Retina (tissue), 1 donor: ENCODE results near the gene WDR93.

Source experiments
- DNase-seq: peaks from one replicate; pipeline ENCODE4 v3.0.0-alpha.2; 2016

Gene WDR93

GRCh38 chr15:89693091-89693490 lies 2.5 kb downstream of the WDR93 start:
- no peak for DNase-seq

DNA sequence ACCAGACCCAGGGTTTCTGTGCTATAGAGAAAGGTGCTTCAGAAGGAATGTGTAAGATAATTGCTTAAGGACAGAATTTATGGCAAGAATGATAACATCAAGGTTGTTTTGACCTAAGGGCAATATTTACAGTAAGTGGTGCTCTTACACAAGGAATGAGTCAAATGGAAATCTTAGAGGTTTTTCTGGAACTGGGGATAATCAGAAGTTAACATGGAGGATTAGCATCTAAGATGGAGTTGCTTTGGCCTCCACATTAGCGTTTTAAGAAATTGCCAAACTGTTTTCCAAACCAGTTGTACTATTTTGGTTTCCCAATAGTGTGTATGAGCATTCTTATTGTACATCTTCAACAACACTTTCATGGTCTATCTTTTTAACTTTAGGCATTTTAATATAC lies 3.1 kb downstream of the WDR93 start:
- no peak for DNase-seq

DNA sequence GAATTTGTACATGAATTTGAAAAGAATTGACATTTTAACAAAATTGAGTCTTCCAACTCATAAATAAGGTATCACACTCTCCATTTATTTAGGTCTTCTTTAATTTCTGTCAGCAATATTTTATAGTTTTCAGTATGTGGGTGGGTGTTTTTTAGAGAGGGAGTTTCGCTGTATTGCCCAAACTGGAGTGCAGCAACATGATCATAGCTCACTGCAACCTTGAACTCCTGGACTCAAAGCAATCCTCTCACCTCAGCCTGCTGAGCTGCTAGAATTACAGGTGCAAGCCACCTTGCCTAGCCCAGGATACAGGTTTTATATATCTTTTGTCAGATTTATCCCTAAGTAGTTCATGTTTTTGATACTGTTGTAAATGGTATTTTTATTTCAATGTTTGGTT lies 4.6 kb downstream of the WDR93 start:
- DNase-seq = no peak

DNA sequence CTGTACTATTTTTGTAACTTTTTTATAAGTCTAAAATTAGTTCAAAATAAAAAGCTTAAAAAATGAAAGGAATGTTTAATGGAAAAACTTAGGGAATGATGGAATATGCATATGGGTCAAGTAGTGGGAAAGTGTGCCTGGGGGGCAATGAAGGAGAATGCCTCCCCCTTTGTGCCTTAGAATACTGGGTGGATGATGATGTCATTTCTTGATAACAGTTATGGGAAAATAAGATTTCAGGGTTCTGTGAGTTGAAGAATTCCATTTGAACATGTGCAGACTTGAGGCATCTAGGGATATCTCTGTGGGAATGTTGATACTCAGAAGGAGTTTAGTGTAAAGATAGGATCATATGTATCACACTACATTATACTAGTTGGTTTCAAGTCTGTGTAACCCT lies 13.8 kb downstream of the WDR93 start:
- DNase-seq = no peak

- DNase-seq = no peak
Measured at GRCh38 chr15:89707577-89707976, 17.0 kb downstream of the WDR93 start.

DNA sequence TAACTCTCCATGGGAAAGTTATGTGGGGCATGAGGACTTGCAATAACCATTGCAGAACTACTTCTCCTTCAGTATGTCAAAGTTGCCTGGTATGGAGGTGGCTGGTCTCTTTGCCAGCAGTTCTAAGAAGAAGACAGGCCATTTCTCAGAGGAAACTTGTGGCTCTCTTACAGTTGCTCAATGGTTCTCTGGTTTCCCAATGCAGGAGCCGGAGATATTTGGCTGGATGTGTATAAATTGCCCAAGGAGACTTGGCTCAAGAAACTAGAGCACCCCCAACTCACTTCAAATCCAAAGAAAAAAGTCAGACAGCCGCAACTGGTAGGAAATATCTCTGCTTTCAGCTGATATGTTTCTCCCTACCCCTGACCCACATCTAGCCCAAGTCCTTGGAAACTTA lies 24.2 kb downstream of the WDR93 start:
- no peak for DNase-seq

DNA sequence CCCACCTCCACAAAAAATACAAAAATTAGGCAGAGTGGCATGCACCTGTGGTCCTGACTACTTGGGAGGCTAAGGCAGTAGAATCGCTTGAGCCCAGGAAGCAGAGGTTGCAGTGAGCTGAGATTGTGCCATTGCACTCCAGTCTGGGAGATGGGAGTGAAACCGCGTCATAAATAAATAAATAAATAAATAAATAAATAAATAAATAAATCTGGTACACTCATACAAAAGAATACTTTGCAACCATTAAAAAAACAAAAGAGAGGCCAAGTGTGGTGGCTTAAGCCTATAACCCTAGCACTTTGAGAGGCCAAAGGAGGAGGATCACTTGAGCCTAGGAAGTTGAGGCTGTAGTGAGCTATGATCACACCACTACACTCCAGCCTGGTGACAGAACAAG lies 32.4 kb downstream of the WDR93 start:
- no peak for DNase-seq

DNA sequence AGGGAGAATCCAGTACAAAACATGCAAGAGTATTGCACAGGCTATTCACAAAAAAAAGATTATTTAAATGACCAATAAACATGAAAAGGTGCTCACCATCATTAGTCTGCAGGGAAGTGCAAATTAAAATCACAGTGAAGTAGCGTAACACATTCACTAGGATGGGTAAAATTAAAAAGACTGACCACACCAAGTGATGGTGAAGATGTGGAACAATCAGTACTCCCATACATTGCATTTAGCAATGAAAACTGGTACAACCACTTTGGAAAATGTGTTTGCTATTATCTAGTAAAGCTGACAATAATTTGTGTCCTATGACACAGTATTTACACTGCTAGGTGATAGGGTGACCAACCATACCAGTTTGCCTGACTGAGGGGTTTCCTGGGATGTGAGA lies 34.0 kb downstream of the WDR93 start:
- DNase-seq = no peak

DNA sequence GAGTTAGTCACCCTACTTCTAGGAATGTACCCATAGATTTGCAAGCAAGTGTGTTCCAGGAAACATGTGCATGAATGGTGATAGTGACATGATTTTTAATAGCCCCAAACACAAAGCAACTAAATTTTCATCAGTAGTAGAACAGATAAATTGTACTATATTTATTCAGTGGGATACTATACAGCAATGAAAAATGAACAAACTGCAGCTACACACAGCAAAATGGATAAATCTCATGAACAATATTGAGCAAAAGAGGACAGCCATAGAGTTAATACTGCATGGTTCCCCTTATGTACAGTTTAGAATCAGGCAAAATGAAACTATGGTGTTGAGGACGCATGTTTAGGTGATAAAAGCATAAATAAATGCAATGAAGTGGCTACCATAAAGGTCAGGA lies 34.5 kb downstream of the WDR93 start:
- DNase-seq = no peak

DNA sequence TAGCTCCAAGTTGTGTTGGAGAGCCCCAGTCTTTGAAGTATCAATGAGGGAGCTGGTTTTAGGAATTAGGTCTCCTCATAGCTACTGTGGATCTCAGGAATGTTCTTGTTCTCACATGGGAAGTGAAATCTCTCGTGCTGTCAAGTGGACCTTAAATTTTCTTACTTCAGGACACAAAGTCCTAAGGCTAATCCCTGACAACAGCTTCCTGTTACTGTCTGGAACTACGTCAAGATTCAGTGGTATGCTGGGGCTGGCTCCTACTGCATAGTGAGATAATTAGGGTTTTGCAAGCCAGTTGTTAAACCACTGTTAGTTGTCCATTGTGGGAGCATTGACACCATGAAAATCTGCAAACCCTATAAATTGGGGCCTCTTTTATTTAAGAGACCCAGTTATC lies 37.6 kb downstream of the WDR93 start:
- DNase-seq = no peak

GRCh38 chr15:89731275-89731674 lies 40.7 kb downstream of the WDR93 start:
- no peak for DNase-seq

- no peak for DNase-seq
Measured at GRCh38 chr15:89732451-89733172, 42.0 kb downstream of the WDR93 start.

GRCh38 chr15:89735773-89736172 lies 45.2 kb downstream of the WDR93 start:
- no peak for DNase-seq

DNA sequence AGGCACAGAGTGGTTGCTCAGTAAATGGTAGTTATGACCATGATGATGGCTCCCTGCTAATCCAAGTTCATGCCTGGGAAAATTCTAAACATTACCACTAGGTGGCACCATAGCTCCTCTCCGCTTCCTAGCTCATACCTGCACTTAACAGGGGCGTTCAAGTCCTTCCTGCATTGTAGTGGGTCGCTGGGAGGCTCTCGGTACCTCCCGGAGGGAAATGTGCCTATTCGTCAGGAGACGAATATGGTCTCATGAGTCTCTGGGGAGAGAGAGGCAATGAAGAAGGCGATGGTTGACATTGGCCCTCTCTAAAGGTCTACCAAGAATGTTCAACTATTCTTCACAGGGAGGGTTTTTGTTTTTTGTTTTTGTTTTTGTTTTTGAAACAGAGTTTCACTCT lies 49.5 kb downstream of the WDR93 start:
- peak; percentile 79 for DNase-seq

DNA sequence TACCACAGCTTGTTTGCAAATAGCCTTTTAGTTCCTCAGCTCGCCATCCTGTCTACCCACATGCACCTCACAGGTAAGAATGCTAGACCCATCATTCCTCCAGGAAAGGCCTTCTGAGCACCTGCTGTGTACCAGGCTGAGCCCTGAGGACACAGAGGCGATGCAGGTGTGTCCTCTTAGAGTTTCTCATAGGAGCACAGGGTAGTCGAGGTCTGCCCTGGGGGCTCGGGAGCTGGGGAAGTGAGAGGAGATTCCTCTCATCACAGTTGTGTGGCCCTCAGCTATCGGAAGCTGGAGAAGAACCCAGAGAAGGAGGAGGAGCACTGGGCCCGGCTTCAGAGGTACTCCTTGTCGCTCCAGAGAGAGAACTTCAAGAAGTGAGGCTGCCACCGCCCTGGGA lies 52.4 kb downstream of the WDR93 start:
- no peak for DNase-seq

DNA sequence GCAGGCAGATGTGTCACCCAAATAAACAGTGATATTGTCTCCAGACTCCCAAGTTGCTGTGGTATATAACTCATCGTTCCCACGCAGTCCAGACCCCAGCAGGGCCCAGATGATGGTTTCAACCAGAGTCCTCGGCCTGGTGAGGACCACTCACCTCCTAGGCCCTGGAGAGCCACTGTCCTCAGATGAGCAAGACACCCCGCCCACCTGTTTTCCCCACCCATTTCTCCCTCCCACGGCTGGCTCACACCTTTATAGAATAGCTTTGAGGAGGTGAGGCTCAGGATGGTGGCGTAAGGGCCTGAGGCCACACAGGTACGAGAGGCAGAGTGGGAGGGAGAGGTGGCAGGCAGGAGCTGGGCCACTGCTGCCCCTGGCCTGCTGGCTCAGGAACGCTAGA lies 53.0 kb downstream of the WDR93 start:
- no peak for DNase-seq

GRCh38 chr15:89745131-89745530 lies 54.5 kb downstream of the WDR93 start:
- DNase-seq = no peak

GRCh38 chr15:89745768-89746167 lies 55.2 kb downstream of the WDR93 start:
- DNase-seq = no peak

DNA sequence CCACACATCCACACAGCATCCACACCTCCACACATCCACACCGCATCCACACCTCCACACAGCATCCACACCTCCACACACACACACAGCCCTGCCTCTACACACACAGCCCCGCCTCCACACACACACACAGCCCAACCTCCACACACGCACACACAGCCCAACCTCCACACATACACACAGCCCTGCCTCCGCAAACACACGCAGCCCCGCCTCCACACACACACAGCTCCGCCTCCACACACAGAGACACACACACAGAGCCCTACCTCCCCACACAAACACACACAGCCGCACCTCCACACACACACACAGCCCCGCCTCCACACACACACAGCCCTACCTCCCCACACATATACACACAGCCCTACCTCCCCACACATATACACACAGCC lies 55.8 kb downstream of the WDR93 start:
- no peak for DNase-seq

DNA sequence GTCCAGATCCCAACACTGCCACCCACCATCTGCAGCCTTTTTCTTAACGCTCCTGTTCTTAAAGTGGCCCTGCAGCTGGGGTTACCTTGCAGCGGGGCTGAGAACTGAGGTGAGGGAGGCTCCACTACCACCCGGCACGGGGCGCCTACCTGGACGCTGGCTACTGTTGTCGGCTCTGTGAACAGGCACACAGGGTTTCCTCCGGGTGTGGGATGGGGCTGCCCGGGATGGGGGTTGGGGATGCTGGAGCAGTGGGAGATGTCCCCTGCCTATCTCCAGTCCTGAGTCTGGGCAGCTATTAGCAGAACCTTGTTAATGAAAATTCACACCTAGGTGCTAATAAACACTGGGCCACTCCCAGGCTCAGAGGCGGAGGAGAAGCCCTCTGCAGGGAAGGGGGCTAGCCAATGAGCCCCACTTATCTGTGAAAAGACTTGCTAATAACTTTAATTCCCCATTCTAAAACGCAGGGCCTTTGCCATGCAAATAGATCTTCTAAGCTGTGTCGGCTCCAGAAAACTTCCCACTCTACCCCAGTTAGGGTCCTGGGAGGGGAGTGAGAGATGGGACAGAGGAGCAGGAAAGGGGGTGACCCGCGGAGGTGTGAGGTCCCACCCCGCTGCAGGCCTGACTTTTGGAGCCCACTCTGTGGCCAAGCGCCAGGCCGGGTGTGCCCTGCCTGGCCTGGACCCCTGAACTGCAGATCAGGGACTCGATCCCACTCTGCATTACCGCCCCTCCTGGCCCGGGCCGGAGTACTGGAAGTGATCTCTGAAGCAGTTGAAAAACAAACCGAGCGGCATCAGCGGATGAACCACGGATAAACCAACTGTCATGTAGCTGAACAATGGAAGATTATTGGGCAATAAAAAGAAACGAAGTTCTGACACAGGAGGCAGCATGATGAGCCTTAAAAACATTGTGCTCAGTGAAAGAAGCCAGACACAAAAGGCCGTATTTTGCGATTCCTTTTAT lies 57.4 kb downstream of the WDR93 start:
- no peak for DNase-seq

- no peak for DNase-seq
Measured at GRCh38 chr15:89749054-89749453, 58.4 kb downstream of the WDR93 start.

DNA sequence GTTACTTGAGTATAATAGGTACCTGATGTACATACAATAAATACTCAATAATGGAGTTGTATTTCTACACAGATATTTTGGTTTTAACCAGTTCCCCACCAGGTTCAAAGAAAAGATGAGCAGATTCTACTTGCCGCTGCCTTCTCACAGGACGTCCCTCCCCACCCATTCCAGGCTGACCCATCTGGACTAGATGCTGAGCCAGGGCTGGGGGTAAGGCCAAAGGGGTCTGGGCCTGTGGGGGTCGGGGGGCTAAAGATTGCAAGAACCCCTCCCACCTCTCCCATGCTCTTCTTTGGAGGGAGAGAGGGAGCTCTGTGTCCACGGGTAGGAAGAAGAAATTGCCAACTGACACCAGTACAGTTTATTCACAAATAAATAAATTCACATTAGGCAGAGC lies 58.9 kb downstream of the WDR93 start:
- no peak for DNase-seq

GRCh38 chr15:89749951-89750559 lies 59.4 kb downstream of the WDR93 start:
- peak; percentile 65 for DNase-seq
